ENCODE results near the gene SRP72. TPM values are rescaled to one million over a fixed set of nuclear protein-coding genes. Genes with fewer than 3 reads are reported as not detected.

Gene SRP72
- polyA plus RNA-seq, 1 experiment = 118 TPM

- H3K4me3 ChIP-seq (ENCODE audit: low read depth, low read length) = peak within 1 kb of the TSS; percentile 51
- ChIA-PET CTCF (interaction anchor here (1.3 to 1.6 kb wide), 2 partner anchors 24 to 80 kb away, joined by 3 to 4 read pairs; no protein-coding TSS in a partner anchor), POLR2A (no interaction called here)
- no peak for TF ChIP-seq CTCF (IDR thresholded peaks at IDR 0.05; ENCODE audit: insufficient read depth, low read depth, low read length)
- H3K27me3 ChIP-seq (ENCODE audit: control insufficient read depth, insufficient read depth, low read length) = no peaks in the 10 kb centered on the region
- peaks cover 3% of the 10 kb centered on the region for H3K36me3 ChIP-seq (ENCODE audit: control insufficient read depth, insufficient read depth, low read length)
- peak; percentile 18 for DNase-seq (ENCODE audit: low read depth)
Measured at GRCh38 chr4:56505269-56506130, 38.1 kb downstream of the SRP72 start, which contains the start of gene ARL9. ARL9 (plus strand) TSS chr4:56505791; CDS start chr4:56505863, 72 bp downstream.

- CTCF ChIA-PET = interaction anchor here (1.0 kb wide), 1 partner anchor 33 kb away, joined by 3 read pairs; no protein-coding TSS in a partner anchor
- no peaks in the 10 kb centered on the region for H3K27me3 ChIP-seq (ENCODE audit: control insufficient read depth, insufficient read depth, low read length)
- H3K4me3 ChIP-seq (ENCODE audit: low read depth, low read length) = no peak overlapping the region
- POLR2A ChIA-PET = no interaction called here
- no peak for DNase-seq (ENCODE audit: low read depth)
- TF ChIP-seq CTCF (IDR thresholded peaks at IDR 0.05; ENCODE audit: insufficient read depth, low read depth, low read length) = no peak
- no peaks in the 10 kb centered on the region for H3K36me3 ChIP-seq (ENCODE audit: control insufficient read depth, insufficient read depth, low read length)
Measured at GRCh38 chr4:56511098-56511497, 43.7 kb downstream of the SRP72 start.

DNA sequence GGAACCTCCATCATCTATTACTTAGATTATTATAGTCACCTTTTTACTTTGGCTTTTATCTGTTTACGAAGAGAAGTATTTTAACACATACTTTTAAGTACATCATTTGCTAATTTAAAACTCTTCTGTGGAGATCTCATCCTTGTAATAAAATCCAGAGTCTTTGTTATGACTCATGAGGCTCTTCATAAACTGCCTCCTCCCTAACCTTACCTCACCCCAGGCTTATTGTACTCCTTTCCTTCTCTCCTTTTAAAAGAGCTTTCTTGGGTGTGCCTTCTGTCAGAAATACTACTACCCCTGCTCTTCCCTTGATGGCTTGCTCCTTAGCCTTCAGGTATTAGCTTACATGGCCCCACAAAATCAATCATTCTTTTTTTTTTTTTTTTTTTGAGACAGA lies 44.7 kb downstream of the SRP72 start:
- Histone ChIP-seq H3K4me3 (ENCODE audit: low read depth, low read length) (no peak overlapping the region), H3K27me3 (ENCODE audit: control insufficient read depth, insufficient read depth, low read length) (no peaks in the 10 kb centered on the region), H3K36me3 (ENCODE audit: control insufficient read depth, insufficient read depth, low read length) (no peaks in the 10 kb centered on the region)
- POLR2A ChIA-PET = no interaction called here
- peak; percentile 10 for DNase-seq (ENCODE audit: low read depth)
- no peak for TF ChIP-seq CTCF (IDR thresholded peaks at IDR 0.05; ENCODE audit: insufficient read depth, low read depth, low read length)
- CTCF ChIA-PET = interaction anchor here (0.9 to 1.1 kb wide), 2 partner anchors 33 to 87 kb away, joined by 3 read pairs; no protein-coding TSS in a partner anchor

DNA sequence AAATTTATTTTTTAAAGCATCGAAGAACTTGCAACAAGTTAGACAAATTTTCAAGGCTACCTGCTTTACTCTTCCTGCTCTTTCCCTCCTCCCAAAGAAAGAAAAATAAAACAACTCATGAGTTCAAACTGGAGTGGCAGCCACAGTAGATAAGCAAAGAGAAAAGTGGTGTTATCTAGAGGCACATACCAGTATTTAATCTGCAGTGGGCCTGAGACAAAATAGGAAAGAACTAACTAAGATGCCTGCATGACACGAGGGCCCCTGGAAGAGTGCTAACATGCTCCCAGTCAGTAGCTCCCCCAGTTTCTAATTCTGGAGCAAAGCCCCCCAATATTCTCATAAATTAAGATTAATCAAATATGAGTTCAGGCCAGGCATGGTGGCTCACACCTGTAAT lies 46.1 kb downstream of the SRP72 start:
- no peaks in the 10 kb centered on the region for H3K36me3 ChIP-seq (ENCODE audit: control insufficient read depth, insufficient read depth, low read length)
- H3K27me3 ChIP-seq (ENCODE audit: control insufficient read depth, insufficient read depth, low read length) = no peaks in the 10 kb centered on the region
- CTCF ChIA-PET = no interaction called here
- DNase-seq (ENCODE audit: low read depth) = no peak
- H3K4me3 ChIP-seq (ENCODE audit: low read depth, low read length) = no peak overlapping the region
- POLR2A ChIA-PET = no interaction called here
- no peak for TF ChIP-seq CTCF (IDR thresholded peaks at IDR 0.05; ENCODE audit: insufficient read depth, low read depth, low read length)

DNA sequence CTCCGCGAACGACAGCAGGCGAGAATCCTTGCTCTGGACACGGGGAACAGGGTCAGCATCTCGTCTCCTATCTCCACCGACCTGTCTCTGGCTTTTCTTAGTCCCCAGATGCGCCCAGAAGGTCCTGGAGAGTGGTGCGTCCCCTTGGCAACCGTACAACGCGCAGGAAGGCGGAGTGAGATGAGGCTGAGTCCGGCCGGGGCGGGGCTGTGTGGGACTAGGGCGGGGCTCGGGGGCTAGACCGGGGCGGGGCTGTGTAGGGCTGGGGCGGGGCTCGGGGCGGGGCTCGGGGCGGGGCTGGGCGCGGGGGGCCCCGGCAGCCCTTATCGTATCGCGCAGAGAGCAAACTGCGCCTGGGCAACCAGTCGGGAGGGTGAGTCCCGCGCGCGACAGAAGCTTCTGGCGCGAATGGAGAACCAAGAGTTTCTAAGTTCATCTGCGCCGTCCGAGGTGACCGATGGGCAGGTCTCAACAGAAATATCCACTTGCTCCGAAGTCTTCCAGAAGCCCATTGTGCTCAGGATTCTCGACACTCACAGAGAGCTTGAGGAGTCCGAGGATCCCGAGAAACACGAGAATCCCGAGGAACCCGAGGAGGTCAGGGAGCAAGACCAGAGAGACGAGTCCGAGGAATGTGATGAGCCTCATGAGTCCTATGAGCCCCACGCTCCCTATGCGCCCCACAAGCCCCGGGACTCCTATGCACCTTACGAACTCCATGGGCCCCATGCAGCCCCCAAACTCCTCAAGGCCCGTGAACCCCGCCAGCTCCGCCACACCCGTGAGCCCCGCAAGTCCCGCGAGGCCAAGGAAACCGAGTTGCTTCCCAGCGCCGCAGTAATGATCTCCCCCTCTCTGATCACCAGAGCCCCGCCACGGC lies 63.1 kb downstream of the SRP72 start:
- Histone ChIP-seq H3K36me3 (ENCODE audit: control insufficient read depth, insufficient read depth, low read length) (no peaks in the 10 kb centered on the region), H3K27me3 (ENCODE audit: control insufficient read depth, insufficient read depth, low read length) (peaks cover 10% of the 10 kb centered on the region), H3K4me3 (ENCODE audit: low read depth, low read length) (peak overlapping the region; percentile 57)
- ChIA-PET CTCF (interaction anchor here (0.8 to 2.1 kb wide), 2 partner anchors 14 to 268 kb away, joined by 3 to 8 read pairs; no protein-coding TSS in a partner anchor), POLR2A (no interaction called here)
- no peak for TF ChIP-seq CTCF (IDR thresholded peaks at IDR 0.05; ENCODE audit: insufficient read depth, low read depth, low read length)
- DNase-seq (ENCODE audit: low read depth) = peak; percentile 14

Data from BJ (cell line).